OCI-LY1 (cell line): Measurements from ENCODE around the gene ATXN1.
"Not testable (repeated sequence)": the region's sequence is repeated elsewhere in the genome, so short reads cannot be mapped to it uniquely, and the experiment has no call there.

Source experiments
- EZH2 ChIP-seq: fragments of 200-600 bp; sonication (generic), shearing (Covaris generic); IDR thresholded peaks from 2 replicates; pipeline ENCODE4 v1.8.0; 2017; ENCODE audit warnings: borderline replicate concordance, mixed run types, mild to moderate bottlenecking, antibody characterized with exemption, low read length, moderate library complexity, mixed read lengths
- TF ChIP-seq, protein P1 (sequence below): fragments of 200-600 bp; sonication (generic), shearing (Covaris generic); IDR thresholded peaks from 2 replicates; pipeline ENCODE4 v1.5.1; 2017; ENCODE audit warnings: mild to moderate bottlenecking, antibody characterized with exemption, low read length, moderate library complexity, mixed read lengths

DNA sequence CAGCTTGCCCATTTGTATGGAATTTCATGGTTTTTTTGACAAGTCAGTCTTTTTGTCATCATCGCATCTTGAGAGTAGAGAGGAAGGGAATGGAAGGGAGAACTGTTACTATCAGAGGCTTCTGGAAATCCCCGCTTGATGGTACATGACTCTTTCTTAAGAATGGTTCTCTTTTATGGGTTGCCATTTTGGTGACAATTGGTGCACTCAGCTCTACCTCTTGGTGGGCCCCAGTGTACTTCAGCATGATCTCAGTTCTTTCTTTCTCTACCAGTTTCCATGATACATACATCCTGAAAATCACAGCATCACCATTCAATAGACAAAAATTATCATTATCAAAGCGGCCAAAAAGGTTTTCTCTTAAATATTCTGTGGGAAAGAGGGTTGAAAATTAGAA, 147.1 kb downstream of the ATXN1 start:
- TF ChIP-seq EZH2 = not testable (repeated sequence)
- TF ChIP-seq, protein P1, sequence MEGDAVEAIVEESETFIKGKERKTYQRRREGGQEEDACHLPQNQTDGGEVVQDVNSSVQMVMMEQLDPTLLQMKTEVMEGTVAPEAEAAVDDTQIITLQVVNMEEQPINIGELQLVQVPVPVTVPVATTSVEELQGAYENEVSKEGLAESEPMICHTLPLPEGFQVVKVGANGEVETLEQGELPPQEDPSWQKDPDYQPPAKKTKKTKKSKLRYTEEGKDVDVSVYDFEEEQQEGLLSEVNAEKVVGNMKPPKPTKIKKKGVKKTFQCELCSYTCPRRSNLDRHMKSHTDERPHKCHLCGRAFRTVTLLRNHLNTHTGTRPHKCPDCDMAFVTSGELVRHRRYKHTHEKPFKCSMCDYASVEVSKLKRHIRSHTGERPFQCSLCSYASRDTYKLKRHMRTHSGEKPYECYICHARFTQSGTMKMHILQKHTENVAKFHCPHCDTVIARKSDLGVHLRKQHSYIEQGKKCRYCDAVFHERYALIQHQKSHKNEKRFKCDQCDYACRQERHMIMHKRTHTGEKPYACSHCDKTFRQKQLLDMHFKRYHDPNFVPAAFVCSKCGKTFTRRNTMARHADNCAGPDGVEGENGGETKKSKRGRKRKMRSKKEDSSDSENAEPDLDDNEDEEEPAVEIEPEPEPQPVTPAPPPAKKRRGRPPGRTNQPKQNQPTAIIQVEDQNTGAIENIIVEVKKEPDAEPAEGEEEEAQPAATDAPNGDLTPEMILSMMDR = not testable (repeated sequence)
